Epithelial cell of proximal tubule (primary cell): ENCODE data around the gene SURF4. TPM values are rescaled to one million over a fixed set of nuclear protein-coding genes. Genes with fewer than 3 reads are reported as not detected.

ENCODE experiments used
- DNase-seq: peaks from one replicate; pipeline ENCODE4 v3.0.0-alpha.2; 2011; ENCODE audit warnings: low read depth
- H3K4me3 ChIP-seq: 2 replicates; pipeline ENCODE4 v1.5.1; 2011; ENCODE audit warnings: low read depth, mild to moderate bottlenecking, low read length
- total RNA-seq: library from RNA; depleted of rRNA; stranded (reverse); fragments of >200 nt; gene quantifications from 2 replicates; pipeline ENCODE4 v1.2.3, GENCODE V29; 2015
- TF ChIP-seq, protein P1 (sequence below): conservative IDR thresholded peaks from 2 replicates; pipeline ENCODE4 v1.5.1; 2012; ENCODE audit warnings: low read depth, mild to moderate bottlenecking, low read length

The SURF4 gene
- total RNA-seq, 1 donor from 2014 or later = 125 TPM

DNA sequence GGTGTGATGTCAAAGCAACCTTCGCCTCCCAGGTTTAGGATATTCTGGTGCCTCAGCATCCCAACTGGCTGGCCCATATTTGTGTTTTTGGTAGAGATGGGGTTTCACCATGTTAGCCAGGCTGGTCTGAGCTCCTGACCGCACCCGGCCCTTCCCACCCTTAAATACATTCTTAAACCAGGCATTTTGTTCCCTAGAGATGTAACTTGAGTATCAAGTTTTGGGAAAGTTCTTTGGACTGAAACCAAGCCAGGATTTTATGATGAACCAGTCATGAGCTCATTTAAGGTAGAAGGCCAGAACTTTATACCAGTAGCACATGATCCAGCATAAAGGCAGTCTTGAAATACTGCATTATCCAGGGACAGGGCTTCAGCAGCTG, 24.3 kb downstream of the SURF4 start:
- TF ChIP-seq, protein P1, sequence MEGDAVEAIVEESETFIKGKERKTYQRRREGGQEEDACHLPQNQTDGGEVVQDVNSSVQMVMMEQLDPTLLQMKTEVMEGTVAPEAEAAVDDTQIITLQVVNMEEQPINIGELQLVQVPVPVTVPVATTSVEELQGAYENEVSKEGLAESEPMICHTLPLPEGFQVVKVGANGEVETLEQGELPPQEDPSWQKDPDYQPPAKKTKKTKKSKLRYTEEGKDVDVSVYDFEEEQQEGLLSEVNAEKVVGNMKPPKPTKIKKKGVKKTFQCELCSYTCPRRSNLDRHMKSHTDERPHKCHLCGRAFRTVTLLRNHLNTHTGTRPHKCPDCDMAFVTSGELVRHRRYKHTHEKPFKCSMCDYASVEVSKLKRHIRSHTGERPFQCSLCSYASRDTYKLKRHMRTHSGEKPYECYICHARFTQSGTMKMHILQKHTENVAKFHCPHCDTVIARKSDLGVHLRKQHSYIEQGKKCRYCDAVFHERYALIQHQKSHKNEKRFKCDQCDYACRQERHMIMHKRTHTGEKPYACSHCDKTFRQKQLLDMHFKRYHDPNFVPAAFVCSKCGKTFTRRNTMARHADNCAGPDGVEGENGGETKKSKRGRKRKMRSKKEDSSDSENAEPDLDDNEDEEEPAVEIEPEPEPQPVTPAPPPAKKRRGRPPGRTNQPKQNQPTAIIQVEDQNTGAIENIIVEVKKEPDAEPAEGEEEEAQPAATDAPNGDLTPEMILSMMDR = no peak

DNA sequence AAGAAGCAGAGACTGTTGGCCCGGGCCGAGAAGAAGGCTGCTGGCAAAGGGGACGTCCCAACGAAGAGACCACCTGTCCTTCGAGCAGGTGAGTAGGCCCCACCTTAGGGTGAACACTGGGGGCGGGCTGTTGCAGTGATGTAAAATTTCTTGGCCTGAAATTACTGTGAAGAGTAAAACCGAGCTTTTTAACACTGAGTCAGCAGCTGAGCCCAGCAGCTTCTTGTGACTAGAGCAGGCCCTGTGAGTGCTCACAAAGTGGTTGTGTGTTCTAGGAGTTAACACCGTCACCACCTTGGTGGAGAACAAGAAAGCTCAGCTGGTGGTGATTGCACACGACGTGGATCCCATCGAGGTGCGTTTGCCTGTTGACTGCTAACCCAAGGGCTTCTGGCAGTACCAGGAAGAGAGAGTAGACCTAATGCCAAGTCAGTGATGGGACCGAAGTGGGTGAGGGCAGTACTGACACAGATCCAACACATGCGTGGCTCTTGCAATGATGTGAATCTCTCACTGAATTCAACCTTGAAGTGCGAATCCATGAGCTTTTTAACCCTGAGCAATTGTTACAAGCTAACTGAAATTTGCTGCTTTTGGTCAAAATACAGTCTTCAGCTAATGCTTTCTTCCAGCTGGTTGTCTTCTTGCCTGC, 25.8 kb downstream of the SURF4 start:
- H3K4me3 ChIP-seq = peak overlapping the region; percentile 90
- no peak for DNase-seq
- TF ChIP-seq, protein P1 = no peak

More for the DNA sequence above, 24.3 kb downstream of the SURF4 start:
- no peak for DNase-seq
- no peak overlapping the region for H3K4me3 ChIP-seq

DNA sequence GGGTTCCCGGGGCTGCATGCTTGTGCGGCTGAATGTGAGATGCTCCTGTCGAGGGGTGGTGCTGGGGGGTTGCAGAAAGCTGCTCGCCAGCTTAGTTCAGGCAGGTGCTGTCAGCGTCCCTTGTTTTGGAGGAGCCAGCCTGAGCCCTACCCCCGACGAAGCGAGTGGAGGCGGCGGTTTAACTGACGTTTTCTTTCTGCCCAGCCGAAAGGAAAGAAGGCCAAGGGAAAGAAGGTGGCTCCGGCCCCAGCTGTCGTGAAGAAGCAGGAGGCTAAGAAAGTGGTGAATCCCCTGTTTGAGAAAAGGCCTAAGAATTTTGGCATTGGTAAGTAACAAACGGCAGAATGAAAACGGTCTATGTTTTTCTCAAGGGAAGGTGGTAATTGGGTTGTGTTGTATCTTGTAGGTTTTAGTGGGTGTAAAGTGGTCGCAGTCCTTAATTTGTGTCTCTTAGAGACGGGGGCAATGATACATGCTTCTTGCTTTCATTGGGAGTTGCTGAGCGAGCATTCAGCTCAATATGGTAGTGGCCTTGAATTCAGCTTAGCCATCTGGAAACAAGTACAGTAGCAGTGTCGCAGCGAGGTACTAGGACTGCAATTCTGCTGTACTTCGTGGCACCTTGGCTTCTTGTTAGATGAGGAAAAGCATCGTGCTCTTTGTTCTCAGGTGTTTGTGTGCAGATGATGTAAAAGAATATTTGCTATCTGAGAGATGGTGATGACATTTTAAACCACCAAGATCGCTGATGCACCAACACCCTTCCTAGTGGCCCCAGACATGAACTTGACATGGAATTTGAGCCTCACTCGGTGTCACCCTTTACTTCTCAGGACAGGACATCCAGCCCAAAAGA, 26.9 kb downstream of the SURF4 start:
- peak overlapping the region; percentile 90 for H3K4me3 ChIP-seq
- TF ChIP-seq, protein P1 = no peak
- no peak for DNase-seq

DNA sequence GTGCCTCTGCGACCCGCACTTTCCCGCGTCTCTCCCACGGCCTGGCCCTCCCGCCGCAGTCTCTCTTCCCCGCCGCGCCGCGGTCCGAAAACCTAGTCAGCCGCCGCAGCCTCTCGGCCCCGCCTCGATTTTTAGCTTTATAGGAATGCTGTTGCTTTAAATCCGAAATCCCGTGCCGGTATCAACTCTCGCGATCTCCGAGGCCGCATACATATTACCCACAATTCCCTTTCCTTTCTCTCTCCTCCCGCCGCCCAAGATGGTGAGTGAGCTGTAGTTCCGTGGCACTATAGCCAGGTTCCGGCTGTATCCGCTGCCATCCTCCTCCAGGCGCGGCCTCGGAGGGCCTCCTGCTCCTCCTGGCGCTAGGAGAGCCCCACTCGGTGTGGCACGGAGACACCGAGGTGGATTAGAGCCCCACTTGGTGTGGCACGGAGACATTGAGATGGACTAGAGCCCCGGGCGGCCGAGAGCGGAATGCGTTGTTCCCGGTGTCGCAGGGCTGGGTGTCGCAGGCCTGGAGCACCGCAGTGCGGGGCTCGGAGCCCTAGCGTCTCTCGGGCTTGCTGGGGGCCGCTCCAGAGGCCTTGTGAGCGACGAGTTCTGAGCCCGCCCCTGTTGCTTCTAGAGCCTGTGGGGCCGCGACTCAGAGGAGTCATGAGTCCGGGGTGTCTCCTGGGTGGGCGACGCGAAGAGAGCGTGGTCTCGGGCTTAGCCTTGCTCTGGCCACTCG, 27.7 kb downstream of the SURF4 start, which contains the start of the genes MED22 and RPL7A:
Gene MED22, minus strand, starts transcription at position 147 of the 733 bp plus-strand sequence. CDS start 1,469 bp downstream, outside the sequence.
Gene RPL7A, plus strand, starts transcription at position 234 of the 733 bp plus-strand sequence. Its CDS starts 26 bp downstream, at position 260.
- H3K4me3 ChIP-seq = peak within 1 kb of the TSS; percentile 90
- TF ChIP-seq, protein P1 = no peak
- peak; percentile 73 for DNase-seq

DNA sequence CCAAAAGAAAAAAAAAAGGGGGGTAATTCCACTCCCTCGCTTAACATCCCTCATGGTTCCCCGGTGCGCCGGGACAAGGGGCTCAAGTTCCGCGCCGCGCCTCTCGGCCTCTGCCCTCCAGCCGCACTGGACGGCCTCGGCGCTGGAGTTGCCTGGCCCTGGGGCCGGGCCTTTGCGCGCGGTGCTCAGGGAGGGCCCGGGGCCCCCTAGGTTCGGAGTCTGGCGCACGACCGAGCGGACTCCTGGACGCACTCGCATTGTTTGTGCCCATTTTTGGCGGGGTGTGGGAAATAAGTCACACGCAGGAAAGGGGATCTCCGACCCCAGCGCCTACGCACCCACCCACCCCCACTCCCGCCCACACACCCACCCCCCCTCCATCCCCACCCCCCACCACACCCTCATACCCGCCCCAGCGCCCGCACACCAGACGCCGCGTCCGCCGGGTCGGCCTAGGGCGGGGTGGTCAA, 28.3 kb downstream of the SURF4 start:
- TF ChIP-seq, protein P1 = no peak
- DNase-seq = no peak
- H3K4me3 ChIP-seq = peak overlapping the region; percentile 90

DNA sequence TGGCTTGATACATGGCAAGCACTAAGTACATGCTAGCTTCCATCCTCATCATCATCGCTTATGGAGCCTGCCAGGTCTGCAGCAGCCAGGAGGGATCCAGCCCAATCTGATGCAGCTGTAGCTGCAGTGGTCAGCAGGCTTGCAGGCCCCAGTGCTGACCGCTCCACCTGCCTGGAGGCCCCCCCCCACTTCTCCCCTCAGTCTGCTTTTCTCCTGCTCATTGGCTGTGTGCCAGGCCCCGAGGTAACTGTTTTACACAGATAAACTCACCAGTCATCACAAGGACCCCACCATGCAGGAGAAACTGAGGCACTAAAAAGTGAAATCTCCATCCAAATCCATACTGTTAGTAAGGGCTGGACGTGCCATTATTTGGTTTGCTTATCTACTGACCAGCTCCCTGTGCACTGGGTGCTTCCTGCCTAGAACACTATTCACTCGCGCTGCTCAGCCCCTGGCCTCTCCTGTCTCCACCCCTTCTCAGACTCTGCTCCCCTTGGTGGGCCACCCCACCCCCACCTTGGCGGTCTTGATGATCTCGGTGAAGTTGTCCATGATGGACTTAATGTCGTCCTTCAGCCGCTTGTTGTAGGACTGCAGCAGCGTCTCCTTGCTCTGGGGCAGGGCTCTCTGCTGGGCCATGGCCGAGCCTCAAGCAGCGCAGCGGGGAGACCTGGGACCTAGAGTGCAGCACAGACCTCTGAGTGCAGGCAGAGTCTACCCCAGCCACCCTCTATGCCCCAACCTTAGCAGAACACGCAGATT, 29.7 kb downstream of the SURF4 start:
- no peak for DNase-seq
- TF ChIP-seq, protein P1 = no peak
- peak overlapping the region; percentile 90 for H3K4me3 ChIP-seq
